Astrocyte of the cerebellum (primary cell): ENCODE measurements around the gene CACNG4.

Source experiments
- DNase-seq: peaks from one replicate; pipeline ENCODE4 v3.0.0-alpha.2; 2011; ENCODE audit warnings: low read depth
- H3K4me3 ChIP-seq: 2 replicates; pipeline ENCODE4 v1.5.1; 2011; ENCODE audit warnings: mild to moderate bottlenecking, low read depth, low read length, moderate library complexity
- CTCF ChIP-seq: IDR thresholded peaks from 2 replicates; pipeline ENCODE4 v1.5.1; 2012; ENCODE audit warnings: low read length, low read depth, moderate library complexity, mild to moderate bottlenecking; ENCODE audit errors: missing control alignments
- in situ Hi-C: cut with HindIII; loops from 2 replicates; pipeline ENCODE4 v1.10.0; 2017; ENCODE audit warnings: low sequenced_read_pairs

Gene CACNG4

GRCh38 chr17:66932311-66932710 is 32.2 kb upstream of the CACNG4 start:
- no peak overlapping the region for H3K4me3 ChIP-seq
- in situ Hi-C loops = no loop called here
- DNase-seq = no peak
- no peak for TF ChIP-seq CTCF

GRCh38 chr17:66934040-66934439 is 30.5 kb upstream of the CACNG4 start:
- TF ChIP-seq CTCF = no peak
- no peak overlapping the region for H3K4me3 ChIP-seq
- no peak for DNase-seq
- in situ Hi-C loops = no loop called here

GRCh38 chr17:66935717-66936116 is 28.8 kb upstream of the CACNG4 start:
- no peak for DNase-seq
- in situ Hi-C loops = no loop called here
- no peak overlapping the region for H3K4me3 ChIP-seq
- no peak for TF ChIP-seq CTCF

GRCh38 chr17:66938656-66939055 is 25.9 kb upstream of the CACNG4 start:
- no peak for TF ChIP-seq CTCF
- H3K4me3 ChIP-seq = no peak overlapping the region
- in situ Hi-C loops = no loop called here
- no peak for DNase-seq

GRCh38 chr17:66939461-66940114 is 24.9 kb upstream of the CACNG4 start:
- DNase-seq = no peak
- H3K4me3 ChIP-seq = no peak overlapping the region
- in situ Hi-C loops = no loop called here
- TF ChIP-seq CTCF = no peak

- in situ Hi-C loops = no loop called here
- no peak overlapping the region for H3K4me3 ChIP-seq
- no peak for TF ChIP-seq CTCF
- no peak for DNase-seq
Observed at GRCh38 chr17:66941249-66941648, 23.3 kb upstream of the CACNG4 start.
